Keratinocyte (primary cell): Measurements from ENCODE around the gene QPCTL. TPM values are rescaled to one million over a fixed set of nuclear protein-coding genes. Genes with fewer than 3 reads are reported as not detected.
"Not testable (repeated sequence)": the region's sequence is repeated elsewhere in the genome, so short reads cannot be mapped to it uniquely, and the experiment has no call there.

Experiments used
- DNase-seq: peaks from one replicate; pipeline ENCODE4 v3.0.0-alpha.2; 2011; ENCODE audit warnings: low read depth, missing footprints, low spot score
- FAIRE-seq: peaks from 2 replicates; lab custom pipeline; 2011; peaks lifted over from hg19 to GRCh38; lab: Jason Lieb, UNC
- H2AFZ ChIP-seq: 2 replicates; pipeline ENCODE4 v1.6.0; 2012; ENCODE audit warnings: low read length, control low read depth, inconsistent platforms; ENCODE audit not compliant: control insufficient read depth
- H3K27ac ChIP-seq: 2 replicates; pipeline ENCODE4 v1.5.1; 2011; ENCODE audit warnings: low read length; ENCODE audit not compliant: control insufficient read depth, insufficient read depth
- H3K27me3 ChIP-seq: 3 replicates; pipeline ENCODE4 v1.6.0; 2011; ENCODE audit warnings: low read length; ENCODE audit not compliant: control insufficient read depth, insufficient read depth; ENCODE audit errors: extremely low read depth
- H3K36me3 ChIP-seq, 2 experiments: 2 replicates in 1 of 2; 3 replicates in 1 of 2; pipeline ENCODE4 v1.5.1; 2011; ENCODE audit warnings: low read length in 2 of 2, mild to moderate bottlenecking in 1 of 2; ENCODE audit not compliant: control insufficient read depth in 2 of 2, insufficient read depth in 2 of 2; ENCODE audit errors: extremely low read depth in 1 of 2
- H3K4me1 ChIP-seq: 3 replicates; pipeline ENCODE4 v1.5.1; 2011; ENCODE audit warnings: low read length; ENCODE audit not compliant: control insufficient read depth, insufficient read depth; ENCODE audit errors: extremely low read depth
- H3K4me2 ChIP-seq: 3 replicates; pipeline ENCODE4 v1.6.0; 2011; ENCODE audit warnings: low read depth, low read length; ENCODE audit not compliant: control insufficient read depth, insufficient read depth; ENCODE audit errors: extremely low read depth
- H3K4me3 ChIP-seq, 3 experiments: fragments of 200-600 bp in 1 of 3; sonication (generic) in 1 of 3; 2 replicates in 2 of 3; 3 replicates in 1 of 3; pipeline ENCODE4 v1.5.1; 2011 to 2016; ENCODE audit warnings: low read length in 3 of 3, mild to moderate bottlenecking in 3 of 3, control low read depth in 2 of 3, inconsistent platforms in 1 of 3, low read depth in 1 of 3, mixed read lengths in 1 of 3, mixed run types in 1 of 3, moderate library complexity in 1 of 3; ENCODE audit not compliant: control insufficient read depth in 2 of 3, insufficient read depth in 2 of 3; ENCODE audit errors: extremely low read depth in 1 of 3
- H3K79me2 ChIP-seq: 2 replicates; pipeline ENCODE4 v1.6.0; 2012; ENCODE audit warnings: low read length; ENCODE audit not compliant: control insufficient read depth, insufficient read depth
- H3K9ac ChIP-seq: 3 replicates; pipeline ENCODE4 v1.6.0; 2011; ENCODE audit warnings: low read length; ENCODE audit not compliant: control insufficient read depth, insufficient read depth; ENCODE audit errors: extremely low read depth
- H3K9me1 ChIP-seq: 3 replicates; pipeline ENCODE4 v1.6.0; 2011; ENCODE audit warnings: low read length; ENCODE audit not compliant: control insufficient read depth, insufficient read depth; ENCODE audit errors: extremely low read depth
- H3K9me3 ChIP-seq: 2 replicates; pipeline ENCODE4 v1.5.1; 2012; ENCODE audit warnings: low read depth, low read length; ENCODE audit not compliant: control insufficient read depth
- H4K20me1 ChIP-seq: 3 replicates; pipeline ENCODE4 v1.6.0; 2011; ENCODE audit warnings: low read length; ENCODE audit not compliant: control insufficient read depth, insufficient read depth; ENCODE audit errors: extremely low read depth
- CTCF ChIP-seq, 3 experiments: IDR thresholded peaks in 1 of 3; conservative IDR thresholded peaks in 1 of 3; optimal IDR thresholded peaks in 1 of 3; 2 replicates in 2 of 3; 3 replicates in 1 of 3; pipeline versions ENCODE3 to v1.5.1; 2011; ENCODE audit warnings: low read length in 3 of 3, mild to moderate bottlenecking in 3 of 3, moderate library complexity in 2 of 3, control low read depth in 1 of 3, inconsistent platforms in 1 of 3; ENCODE audit not compliant: insufficient read depth in 2 of 3; ENCODE audit errors: extremely low read depth in 1 of 3
- EZH2 ChIP-seq: IDR thresholded peaks from one replicate; pipeline ENCODE4 v1.6.1; 2012; ENCODE audit warnings: inconsistent platforms, mild to moderate bottlenecking, low read length, moderate library complexity
- dilution Hi-C: fragments of 300-500 bp; cut with MboI; formaldehyde crosslinking; loops from one replicate; pipeline ENCODE4 v1.7.0; 2020; ENCODE audit warnings: low sequenced_read_pairs; ENCODE audit not compliant: extremely low pct_ligation_motif_present
- polyA plus RNA-seq, 5 experiments: library from polyadenylated mRNA; depleted of rRNA in 3 of 5; stranded (reverse) in 3 of 5; stranded (forward) in 1 of 5; unstranded in 1 of 5; fragments of >200 nt; gene quantifications; 1 replicate in 1 of 5; 2 replicates in 3 of 5; 3 replicates in 1 of 5; pipeline versions ENCODE4 v1.2.1 to v1.2.3, GENCODE V29; 2011 to 2012; ENCODE audit warnings: missing spikeins in 2 of 5, low read depth in 1 of 5, low replicate concordance in 1 of 5

The QPCTL gene
- polyA plus RNA-seq, 1 donor (not counting 4 experiments of a cell fraction or from before 2014, with no cell fraction given) = 11.9 TPM

DNA sequence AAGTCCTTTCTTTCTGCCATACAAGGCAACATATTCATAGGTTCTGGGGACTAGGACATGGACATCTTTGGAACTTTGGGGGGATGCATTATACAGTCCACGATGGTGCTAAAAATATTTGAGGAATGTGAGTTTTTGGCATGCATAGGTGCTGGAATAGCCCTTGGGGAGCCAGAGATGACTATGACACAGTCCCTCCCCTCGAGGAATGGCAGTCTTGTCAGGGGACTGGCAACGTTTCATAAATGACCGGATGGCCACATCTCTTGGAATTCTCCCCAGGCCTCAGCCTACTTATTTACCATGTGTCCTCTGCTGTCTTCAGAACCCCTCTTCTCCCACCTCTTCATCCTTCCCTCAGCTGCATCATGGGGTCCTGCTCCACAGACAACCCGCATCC lies 54.4 kb downstream of the QPCTL start:
- H3K4me2 ChIP-seq = no peak overlapping the region
- no peak for FAIRE-seq

DNA sequence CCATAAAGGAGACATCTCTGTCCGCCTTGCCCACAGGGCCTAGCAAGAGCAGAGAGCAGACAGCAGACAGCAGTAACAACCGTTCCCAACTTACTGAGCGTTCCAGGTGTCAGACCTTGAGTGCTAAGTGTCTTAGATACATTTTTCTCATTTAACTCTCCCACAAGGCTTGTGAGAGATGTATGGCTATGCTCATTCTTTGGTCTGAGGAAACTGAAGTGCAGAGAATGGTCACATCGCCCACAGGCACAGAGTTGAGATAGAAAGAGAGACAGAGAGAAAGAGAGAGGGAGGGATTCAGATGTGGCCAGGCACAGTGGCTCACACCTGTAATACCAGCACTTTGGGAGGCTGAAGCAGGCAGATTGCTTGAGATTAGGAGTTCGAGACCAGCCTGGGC lies 55.0 kb downstream of the QPCTL start:
- H3K4me2 ChIP-seq = no peak overlapping the region
- peaks cover 2% of the 10 kb centered on the region for H3K4me1 ChIP-seq
- no peak overlapping the region for H2AFZ ChIP-seq
- H3K9me1 ChIP-seq = no peaks in the 10 kb centered on the region
- FAIRE-seq (no peak), DNase-seq (no peak)
- dilution Hi-C loops = no loop called here
- H3K79me2 ChIP-seq = no peaks in the 10 kb centered on the region
- H4K20me1 ChIP-seq = no peaks in the 10 kb centered on the region
- TF ChIP-seq EZH2 = no peak
- no peak for TF ChIP-seq CTCF (optimal IDR thresholded peaks at IDR 0.05 in 1 of 3, IDR thresholded peaks at IDR 0.05 in 1 of 3, conservative IDR thresholded peaks at IDR 0.05 in 1 of 3; ENCODE audit: extremely low read depth in 1 of 3, insufficient read depth in 2 of 3, low read length in 3 of 3)
- no peak overlapping the region for H3K4me3 ChIP-seq
- no peaks in the 10 kb centered on the region for H3K36me3 ChIP-seq
- no peaks in the 10 kb centered on the region for H3K27me3 ChIP-seq
- no peak overlapping the region for H3K9ac ChIP-seq
- H3K27ac ChIP-seq = no peak overlapping the region
- H3K9me3 ChIP-seq = no peaks in the 10 kb centered on the region

More for the DNA sequence above, 54.4 kb downstream of the QPCTL start:
- Histone ChIP-seq H3K4me3 (no peak overlapping the region), H3K27me3 (no peaks in the 10 kb centered on the region), H3K4me1 (no peaks in the 10 kb centered on the region), H3K27ac (no peak overlapping the region), H3K9ac (no peak overlapping the region), H4K20me1 (no peaks in the 10 kb centered on the region), H3K79me2 (no peaks in the 10 kb centered on the region), H2AFZ (no peak overlapping the region), H3K36me3 (no peaks in the 10 kb centered on the region), H3K9me3 (no peaks in the 10 kb centered on the region), H3K9me1 (no peaks in the 10 kb centered on the region)
- no peak for DNase-seq
- TF ChIP-seq EZH2 = no peak
- TF ChIP-seq CTCF (optimal IDR thresholded peaks at IDR 0.05 in 1 of 3, IDR thresholded peaks at IDR 0.05 in 1 of 3, conservative IDR thresholded peaks at IDR 0.05 in 1 of 3; ENCODE audit: extremely low read depth in 1 of 3, insufficient read depth in 2 of 3, low read length in 3 of 3) = no peak
- dilution Hi-C loops = no loop called here

- dilution Hi-C loops = not testable (repeated sequence)
Measured at GRCh38 chr19:45751483-45751882, 59.0 kb downstream of the QPCTL start.

More at GRCh38 chr19:45751483-45751882, 59.0 kb downstream of the QPCTL start:
- not testable (repeated sequence) for H3K9ac ChIP-seq, H3K4me2 ChIP-seq, H3K27me3 ChIP-seq, H2AFZ ChIP-seq, H3K9me3 ChIP-seq, FAIRE-seq, H4K20me1 ChIP-seq, DNase-seq, H3K36me3 ChIP-seq, H3K79me2 ChIP-seq, H3K27ac ChIP-seq, H3K9me1 ChIP-seq, H3K4me3 ChIP-seq
- H3K4me1 ChIP-seq = peaks cover 11% of the 10 kb centered on the region
